ENCODE measurements around the gene RNF180. TPM values are rescaled to one million over a fixed set of nuclear protein-coding genes. Genes with fewer than 3 reads are reported as not detected.

Gene RNF180
- total and polyA plus RNA-seq, 2 of the 8 experiments (the other 6 are each of a cell fraction or from before 2014, with no cell fraction given) = 0.39 to 2.3 TPM

DNA sequence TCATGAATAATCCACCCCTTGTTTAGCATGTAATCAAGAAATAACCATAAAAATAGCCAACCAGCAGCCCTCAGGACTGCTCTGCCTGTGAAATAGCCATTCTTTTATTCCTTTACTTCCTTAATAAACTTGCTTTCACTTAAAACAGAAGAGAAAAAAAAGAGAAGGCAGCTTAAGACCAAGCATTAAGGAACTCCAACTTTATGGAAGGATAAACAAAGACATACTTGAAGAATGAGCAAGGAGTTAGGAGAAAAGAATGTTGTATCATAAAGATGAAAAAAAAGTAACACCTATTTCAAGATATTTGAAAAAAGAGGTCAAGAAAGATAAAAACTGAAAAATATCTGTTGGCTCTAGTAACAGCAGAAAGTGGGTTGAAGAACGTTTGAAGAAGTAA, 107.6 kb downstream of the RNF180 start:
- no peaks in the 10 kb centered on the region for H3K9me3 ChIP-seq (ENCODE audit: insufficient read depth in 2 of 2, low read depth in 1 of 2, low read length in 1 of 2)
- WGBS, 2 experiments (ENCODE audit: extremely low coverage in 1 of 2, insufficient coverage in 1 of 2, insufficient read length in 1 of 2, insufficient replicate concordance in 2 of 2, low coverage in 1 of 2, low lambda C conversion rate in 2 of 2, missing lambda C conversion rate in 1 of 2) = 86% methylated on average over 1 of the region's 1 CpG; no CpG with 5 or more reads in 1 of the 2 experiments
- H2BK15ac ChIP-seq (ENCODE audit: low read length) = no peak overlapping the region
- no peak overlapping the region for H2BK120ac ChIP-seq (replicated peaks; ENCODE audit: low read depth, low read length)
- H2BK12ac ChIP-seq (ENCODE audit: low read depth, low read length) = no peak overlapping the region
- peaks cover 0 to 1% (median 0%) of the 10 kb centered on the region in 4 experiments; a peak in 1 of 7 replicates for H3K4me1 ChIP-seq (replicated peaks in 1 of 4; ENCODE audit: control insufficient read depth in 3 of 4, insufficient read depth in 4 of 4, low read length in 3 of 4)
- ChIA-PET POLR2A (ENCODE audit: partially characterized antibody) (no interaction called here), CTCF (ENCODE audit: partially characterized antibody) (interaction anchor here (1.7 kb wide), 1 partner anchor 15 kb away, joined by 3 read pairs; no protein-coding TSS in a partner anchor)
- H3K9ac ChIP-seq (replicated peaks in 1 of 4; ENCODE audit: extremely low read depth in 1 of 4, low read depth in 3 of 4, low read length in 3 of 4) = no peak overlapping the region
- FAIRE-seq (no peak), DNase-seq (ENCODE audit: low read depth in 1 of 2, low spot score in 2 of 2) (no peak)
- H3K4me3 ChIP-seq (ENCODE audit: extremely low read depth in 1 of 4, insufficient read depth in 2 of 4, low read depth in 3 of 4, low read length in 4 of 4) = no peak overlapping the region
- no peak overlapping the region for H3K4ac ChIP-seq (replicated peaks; ENCODE audit: insufficient read length, low read depth, low read length)
- no peak overlapping the region for H4K8ac ChIP-seq (ENCODE audit: extremely low read depth, insufficient read depth, low read length)
- no peak overlapping the region for H3K18ac ChIP-seq (ENCODE audit: extremely low read depth, low read length)
- no peak overlapping the region for H2BK5ac ChIP-seq (ENCODE audit: low read depth, low read length)
- no peak overlapping the region for H4K5ac ChIP-seq (ENCODE audit: insufficient read length, low read depth, low read length)
- H2AFZ ChIP-seq (ENCODE audit: low read length) = no peak overlapping the region
- no peaks in the 10 kb centered on the region for H3K36me3 ChIP-seq (ENCODE audit: control insufficient read depth in 2 of 4, insufficient read depth in 4 of 4, low read length in 3 of 4)
- H3K4me2 ChIP-seq (ENCODE audit: insufficient read depth in 1 of 2, low read depth in 2 of 2, low read length in 2 of 2) = no peak overlapping the region
- H3K23me2 ChIP-seq (ENCODE audit: low read depth, low read length) = no peaks in the 10 kb centered on the region; the same call in 1 of the 2 replicates
- no peaks in the 10 kb centered on the region for H3K79me1 ChIP-seq (ENCODE audit: low read depth, low read length)
- H4K20me1 ChIP-seq (replicated peaks in 1 of 2; ENCODE audit: control insufficient read depth in 1 of 2, insufficient read depth in 2 of 2, low read length in 2 of 2) = no peaks in the 10 kb centered on the region
- H2AK5ac ChIP-seq (ENCODE audit: low read depth, low read length) = no peak overlapping the region
- no peak overlapping the region for H3K27ac ChIP-seq (ENCODE audit: low read depth, low read length)
- no peak overlapping the region for H2BK20ac ChIP-seq (ENCODE audit: low read length)
- no peak overlapping the region for H3K23ac ChIP-seq (ENCODE audit: insufficient read length)
- no peaks in the 10 kb centered on the region for H3K27me3 ChIP-seq (replicated peaks in 1 of 4; ENCODE audit: control insufficient read depth in 3 of 4, extremely low read depth in 1 of 4, insufficient read depth in 3 of 4, low read length in 3 of 4)
- no peaks in the 10 kb centered on the region for H3K79me2 ChIP-seq (ENCODE audit: control insufficient read depth in 1 of 2, insufficient read depth in 2 of 2, low read length in 2 of 2)
- no peak overlapping the region for H4K91ac ChIP-seq (replicated peaks; ENCODE audit: insufficient read length, low read length)
- no peak overlapping the region for H3K14ac ChIP-seq (ENCODE audit: insufficient read length)
- H3K56ac ChIP-seq (replicated peaks; ENCODE audit: insufficient read length, low read depth, low read length) = no peak overlapping the region
- TF ChIP-seq NRF1 (IDR thresholded peaks at IDR 0.05; ENCODE audit: low read depth, low read length) (no peak), POLR2A (IDR thresholded peaks at IDR 0.05; ENCODE audit: control extremely low read depth in 1 of 2, low read depth in 2 of 2, low read length in 2 of 2) (no peak), SP1 (IDR thresholded peaks at IDR 0.05; ENCODE audit: low read depth, low read length) (no peak), JUN (IDR thresholded peaks at IDR 0.05; ENCODE audit: low read depth, low read length) (no peak), POU5F1 (IDR thresholded peaks at IDR 0.05; ENCODE audit: low read depth, low read length) (no peak), RNF2 (IDR thresholded peaks at IDR 0.05; ENCODE audit: borderline replicate concordance, low read depth, low read length, missing control alignments, poor library complexity, severe bottlenecking) (no peak), KDM1A (IDR thresholded peaks at IDR 0.05; ENCODE audit: borderline replicate concordance, low read length) (no peak), TEAD4 (IDR thresholded peaks at IDR 0.05; ENCODE audit: low read depth, low read length) (no peak), EP300 (IDR thresholded peaks at IDR 0.05; ENCODE audit: borderline replicate concordance in 1 of 2, low read depth in 2 of 2, low read length in 2 of 2) (no peak), CREB1 (IDR thresholded peaks at IDR 0.05) (no peak), CTBP2 (IDR thresholded peaks at IDR 0.05; ENCODE audit: borderline replicate concordance, insufficient read depth, insufficient read length, low read length) (no peak), RXRA (IDR thresholded peaks at IDR 0.05; ENCODE audit: insufficient read depth, low read depth, low read length) (no peak), SP2 (IDR thresholded peaks at IDR 0.05; ENCODE audit: low read length) (no peak), MAFK (IDR thresholded peaks at IDR 0.05; ENCODE audit: low read depth, low read length) (no peak), YY1 (IDR thresholded peaks at IDR 0.05; ENCODE audit: low read depth, low read length) (no peak), RFX5 (IDR thresholded peaks at IDR 0.05; ENCODE audit: borderline replicate concordance, low read depth, low read length) (no peak)
